ENCODE measurements around the gene COX6A1. TPM values are rescaled to one million over a fixed set of nuclear protein-coding genes. Genes with fewer than 3 reads are reported as not detected.
A peak's percentile ranks its signal among the peaks of the same experiment; 100 is the strongest.

Gene COX6A1
- total RNA-seq, 3 donors from 2014 or later = 464 to 649 (median 599) TPM

- TF ChIP-seq POLR2AphosphoS5 (IDR thresholded peaks at IDR 0.05) (no peak), POLR2A (IDR thresholded peaks at IDR 0.05) (no peak), CTCF (IDR thresholded peaks at IDR 0.05) (no peak)
- no peak overlapping the region for H3K4me3 ChIP-seq
- H3K4me1 ChIP-seq = no peaks in the 10 kb centered on the region
- no peaks in the 10 kb centered on the region for H3K9me3 ChIP-seq
- no peak overlapping the region for H3K27ac ChIP-seq
- intact Hi-C loops (cut with DNase I; ENCODE audit: low total_unique reads) = no loop called here
- no peak for DNase-seq (ENCODE audit: low spot score in 2 of 2)
- H3K27me3 ChIP-seq = no peaks in the 10 kb centered on the region
- H3K36me3 ChIP-seq = peaks cover 3% of the 10 kb centered on the region
These were observed 15.3 kb downstream of the COX6A1 start for GRCh38 chr12:120453060-120453750.

DNA sequence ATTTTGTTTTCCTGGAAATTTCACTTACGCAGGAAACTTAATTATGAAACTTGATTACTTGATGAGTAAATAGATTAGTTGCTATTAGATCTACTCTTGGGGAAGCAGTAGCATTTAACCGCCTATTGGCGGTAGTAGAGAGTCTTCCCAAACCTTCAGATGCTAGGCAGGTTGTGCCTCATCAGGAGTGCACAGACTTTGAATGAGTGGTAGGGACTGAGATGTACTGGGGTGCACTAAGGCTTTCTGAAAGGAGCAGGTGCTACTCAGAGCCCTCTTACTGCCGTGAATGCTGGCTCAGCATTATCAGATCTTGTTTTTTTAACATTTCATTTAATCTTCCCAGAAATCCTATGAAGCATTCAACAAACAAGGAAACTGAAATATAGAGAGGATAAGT, 16.1 kb downstream of the COX6A1 start:
- intact Hi-C loops (cut with DNase I; ENCODE audit: low total_unique reads) = no loop called here
- peaks cover 3% of the 10 kb centered on the region for H3K36me3 ChIP-seq
- DNase-seq (ENCODE audit: low spot score in 2 of 2) = no peak
- no peaks in the 10 kb centered on the region for H3K4me1 ChIP-seq
- H3K27ac ChIP-seq = no peak overlapping the region
- no peaks in the 10 kb centered on the region for H3K27me3 ChIP-seq
- H3K9me3 ChIP-seq = no peaks in the 10 kb centered on the region
- H3K4me3 ChIP-seq = no peak overlapping the region
- TF ChIP-seq POLR2A (IDR thresholded peaks at IDR 0.05) (no peak), POLR2AphosphoS5 (IDR thresholded peaks at IDR 0.05) (no peak), CTCF (IDR thresholded peaks at IDR 0.05) (peak in 2 of 3 donors; percentile 34 to 41)

DNA sequence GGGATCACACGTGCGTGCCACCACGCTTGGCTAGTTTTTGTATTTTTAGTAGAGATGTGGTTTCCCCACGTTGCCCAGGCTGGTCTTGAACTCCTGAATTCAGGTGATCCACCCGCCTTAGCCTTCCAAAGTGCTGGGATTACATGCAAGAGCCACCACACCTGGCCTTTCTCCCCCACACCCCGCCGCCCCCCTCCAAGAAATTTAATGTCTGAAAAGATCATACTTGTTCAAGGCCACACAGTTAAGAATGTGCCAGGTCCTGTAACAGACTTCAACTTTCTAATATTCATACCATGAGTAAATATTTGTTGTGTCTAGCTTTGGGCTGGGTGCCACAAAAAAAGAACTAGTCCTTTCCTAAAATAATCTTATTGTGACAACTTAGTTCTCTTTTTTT, 17.4 kb downstream of the COX6A1 start:
- intact Hi-C loops (cut with DNase I; ENCODE audit: low total_unique reads) = no loop called here
- TF ChIP-seq POLR2AphosphoS5 (IDR thresholded peaks at IDR 0.05) = no peak
- TF ChIP-seq CTCF (IDR thresholded peaks at IDR 0.05) = no peak
- no peak for TF ChIP-seq POLR2A (IDR thresholded peaks at IDR 0.05)
- no peaks in the 10 kb centered on the region for H3K27me3 ChIP-seq
- no peak for DNase-seq (ENCODE audit: low spot score in 2 of 2)
- H3K9me3 ChIP-seq = no peaks in the 10 kb centered on the region
- no peak overlapping the region for H3K4me3 ChIP-seq
- H3K4me1 ChIP-seq = no peaks in the 10 kb centered on the region
- H3K27ac ChIP-seq = no peak overlapping the region
- peaks cover 3% of the 10 kb centered on the region for H3K36me3 ChIP-seq

DNA sequence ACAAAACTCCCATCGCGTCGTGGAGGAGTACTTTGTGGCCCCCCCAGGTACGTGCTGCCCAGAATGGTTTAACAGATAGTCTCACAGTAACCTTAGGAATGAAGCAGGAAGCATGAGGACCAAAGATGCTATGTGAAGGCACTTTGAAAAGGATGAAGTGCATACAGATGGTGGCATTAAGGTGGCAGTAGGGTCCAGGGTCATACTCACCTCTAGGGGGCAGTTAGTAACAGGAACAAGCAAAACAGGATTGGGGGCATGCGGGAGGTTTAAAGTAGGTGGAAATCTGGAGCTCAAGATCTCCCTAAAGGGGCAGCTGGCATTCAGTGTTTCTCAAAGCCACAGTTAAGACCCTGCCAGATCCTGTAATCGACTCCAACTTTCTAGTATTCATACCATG, 19.2 kb downstream of the COX6A1 start:
- no peak overlapping the region for H3K27ac ChIP-seq
- H3K27me3 ChIP-seq = no peaks in the 10 kb centered on the region
- no peak for DNase-seq (ENCODE audit: low spot score in 2 of 2)
- H3K4me3 ChIP-seq = no peak overlapping the region
- no peaks in the 10 kb centered on the region for H3K9me3 ChIP-seq
- TF ChIP-seq POLR2AphosphoS5 (IDR thresholded peaks at IDR 0.05) = no peak
- TF ChIP-seq POLR2A (IDR thresholded peaks at IDR 0.05) = no peak
- TF ChIP-seq CTCF (IDR thresholded peaks at IDR 0.05) = no peak
- peaks cover 3% of the 10 kb centered on the region for H3K36me3 ChIP-seq
- intact Hi-C loops (cut with DNase I; ENCODE audit: low total_unique reads) = no loop called here
- no peaks in the 10 kb centered on the region for H3K4me1 ChIP-seq

- H3K9me3 ChIP-seq = no peaks in the 10 kb centered on the region
- H3K27ac ChIP-seq = no peak overlapping the region
- no peaks in the 10 kb centered on the region for H3K27me3 ChIP-seq
- intact Hi-C loops (cut with DNase I; ENCODE audit: low total_unique reads) = no loop called here
- no peak for DNase-seq (ENCODE audit: low spot score in 2 of 2)
- peaks cover 8% of the 10 kb centered on the region for H3K36me3 ChIP-seq
- H3K4me3 ChIP-seq = no peak overlapping the region
- no peaks in the 10 kb centered on the region for H3K4me1 ChIP-seq
- TF ChIP-seq POLR2A (IDR thresholded peaks at IDR 0.05) = no peak
- no peak for TF ChIP-seq CTCF (IDR thresholded peaks at IDR 0.05)
- TF ChIP-seq POLR2AphosphoS5 (IDR thresholded peaks at IDR 0.05) = no peak
These were observed 22.2 kb downstream of the COX6A1 start for GRCh38 chr12:120460157-120460556.

All from breast epithelium (tissue), 4 donors.